CD4-positive, alpha-beta T cell treated with Interleukin-2 at 100 ng/mL for 4 hours (primary cell): ENCODE results near the gene CDCA8.
"Not testable (repeated sequence)": the region's sequence is repeated elsewhere in the genome, so short reads cannot be mapped to it uniquely, and the experiment has no call there.

ENCODE experiments used
- DNase-seq: peaks from one replicate; pipeline ENCODE4 v3.0.0-alpha.2; 2020; ENCODE audit warnings: low spot score

The CDCA8 gene

DNA sequence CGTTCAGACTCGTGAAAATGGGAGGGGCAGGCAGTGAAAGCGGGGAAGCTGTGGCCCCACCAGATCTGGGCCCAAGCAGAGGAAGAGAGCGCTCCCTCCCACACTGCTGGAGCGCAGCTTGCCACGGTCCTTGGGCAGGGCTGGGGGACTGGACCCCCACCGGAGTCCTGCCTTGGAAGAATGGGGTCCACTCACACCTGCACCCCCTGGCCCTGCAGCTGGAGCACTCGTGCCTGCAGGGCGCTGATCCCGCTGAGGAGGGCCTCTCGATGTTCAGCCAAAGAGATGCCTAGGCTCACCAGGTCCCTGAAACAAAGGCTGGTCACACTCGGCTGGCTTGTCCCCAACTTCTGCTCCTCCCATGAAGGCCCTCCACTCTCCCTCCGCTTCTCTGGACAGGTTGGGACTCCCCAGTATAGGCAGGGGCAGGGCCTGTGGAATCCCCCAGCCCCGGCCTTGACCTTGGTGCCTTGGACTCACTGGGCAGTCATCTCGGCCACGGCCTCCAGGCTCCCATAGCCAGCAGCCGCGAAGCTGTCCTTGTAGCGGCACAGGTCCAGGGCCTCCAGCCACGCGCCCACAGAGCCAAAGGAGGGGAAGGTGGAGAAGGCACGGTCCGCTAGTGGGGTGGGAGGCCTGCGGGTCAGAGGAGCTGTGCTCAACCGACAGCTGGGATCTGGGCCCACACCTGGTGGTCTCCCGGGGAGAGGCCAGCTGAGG lies 26.0 kb downstream of the CDCA8 start:
- DNase-seq: no peak

DNA sequence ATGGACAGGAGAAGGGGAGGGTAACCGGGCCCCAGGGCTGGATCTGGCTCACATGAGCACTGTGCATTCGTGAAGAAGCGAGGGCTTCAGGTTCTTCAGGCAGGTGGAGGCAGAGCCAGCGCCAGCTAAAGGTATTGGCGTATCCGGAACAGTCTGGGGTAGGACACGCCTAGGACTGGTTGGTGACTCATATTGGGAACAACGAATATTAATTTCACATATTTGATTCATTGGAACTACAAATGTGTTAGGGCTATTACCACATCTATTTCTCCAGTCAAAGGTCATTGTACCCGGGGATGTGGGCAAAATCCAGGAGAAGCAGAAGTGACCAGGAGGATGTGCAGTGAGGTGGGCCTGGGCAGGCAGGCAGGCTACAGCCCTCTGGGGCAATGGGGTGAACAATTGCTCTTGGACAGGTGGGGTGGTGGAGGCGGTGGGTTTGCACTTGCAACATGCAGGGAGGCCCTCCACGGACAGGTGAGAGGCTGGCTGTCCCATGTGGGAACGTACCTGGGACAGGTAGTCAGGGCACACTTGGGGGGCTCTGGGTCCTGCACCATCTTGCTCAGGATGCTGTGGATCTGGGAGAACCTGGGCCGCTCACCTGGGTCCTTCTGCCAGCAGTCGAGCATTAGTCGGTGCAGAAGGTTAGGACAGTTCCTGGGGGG lies 26.7 kb downstream of the CDCA8 start:
- no peak for DNase-seq

DNA sequence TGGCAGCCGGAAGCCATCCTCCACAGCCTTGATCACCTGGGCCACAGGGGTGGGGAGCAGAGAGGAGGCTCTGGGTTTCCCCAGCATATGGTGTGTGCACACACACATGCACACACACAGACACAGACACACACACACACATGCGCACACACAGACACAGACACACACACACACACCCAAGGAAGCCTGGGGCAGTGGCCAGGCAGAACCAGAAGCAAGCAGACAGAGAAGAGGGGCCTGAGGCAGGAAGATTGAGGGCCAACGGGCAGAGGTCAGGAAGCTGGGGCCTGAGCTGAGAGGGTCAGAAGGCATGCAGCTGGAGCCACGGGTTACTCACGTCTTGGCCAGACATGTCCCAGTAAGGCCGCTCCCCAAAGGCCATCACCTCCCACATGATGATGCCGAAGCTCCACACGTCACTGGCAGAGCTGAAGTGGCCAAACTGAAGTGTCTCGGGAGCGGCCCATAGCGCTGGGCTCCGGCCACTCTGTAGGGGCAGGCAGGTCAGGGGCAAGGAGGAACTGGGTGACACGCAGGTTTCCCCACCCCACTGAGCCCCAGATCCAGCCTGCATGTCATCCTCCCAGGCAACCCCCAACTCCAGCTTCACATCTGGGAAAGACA lies 27.4 kb downstream of the CDCA8 start:
- no peak for DNase-seq

DNA sequence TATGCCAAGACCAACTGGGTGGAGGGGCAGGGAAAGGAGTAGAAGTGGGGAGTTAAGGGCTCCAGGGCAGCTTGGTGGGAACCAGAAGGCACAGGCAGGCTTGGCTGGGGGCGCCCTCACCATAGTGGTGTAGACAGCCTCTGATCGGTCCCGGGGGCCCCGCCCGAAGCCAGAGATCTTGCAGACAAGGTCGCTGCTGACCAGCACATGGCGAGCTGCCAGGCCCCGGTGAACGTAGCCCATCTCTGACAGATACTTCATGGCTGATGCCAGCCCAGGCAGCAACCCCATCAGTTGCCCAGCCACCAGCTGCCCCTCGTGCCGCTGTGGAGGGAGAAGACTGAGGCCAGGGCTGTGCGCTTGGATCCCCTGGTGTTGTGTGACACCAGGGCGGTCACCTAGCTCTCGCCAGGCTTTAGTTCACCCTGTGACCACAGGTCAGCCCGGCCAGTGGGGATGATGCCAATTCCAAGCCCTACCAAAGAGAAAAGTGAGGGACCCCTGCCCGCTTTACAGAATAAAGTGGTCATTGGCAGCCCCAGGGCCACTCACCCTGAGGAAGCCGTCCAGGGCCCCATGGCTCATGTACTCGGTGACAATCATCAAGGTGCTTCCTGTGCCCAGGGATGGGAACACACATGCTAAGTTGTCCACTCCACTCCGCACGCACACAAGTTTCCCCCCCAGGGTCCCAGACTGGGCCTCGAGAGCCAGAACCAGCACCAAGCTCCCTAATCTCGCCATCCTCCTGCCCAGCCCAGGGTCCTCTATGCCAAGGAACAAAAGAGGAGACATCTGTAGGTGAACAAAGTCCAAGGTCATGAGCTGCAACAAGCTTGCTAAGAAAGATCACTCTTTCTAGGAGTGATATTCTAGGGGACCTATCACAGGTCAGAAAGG lies 28.2 kb downstream of the CDCA8 start:
- DNase-seq: no peak

DNA sequence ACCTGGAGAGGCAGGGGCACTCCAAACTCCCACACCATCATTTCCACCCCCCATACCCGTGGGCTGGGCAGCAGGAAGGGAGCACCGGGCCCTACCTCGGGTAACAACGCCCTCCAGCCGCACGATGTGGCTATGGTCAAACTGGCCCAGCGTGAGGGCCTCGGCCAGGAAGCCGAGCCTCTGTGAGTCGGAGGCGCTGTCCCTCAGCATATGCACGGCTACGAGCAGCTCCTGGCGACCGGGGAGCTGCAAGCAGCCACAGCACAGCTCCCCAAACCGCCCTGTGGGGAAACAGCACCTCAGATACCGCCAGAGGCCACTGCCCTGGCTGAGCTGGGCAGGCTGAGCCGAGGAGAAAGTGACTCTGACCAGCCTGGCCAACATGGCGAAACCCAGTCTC lies 29.2 kb downstream of the CDCA8 start:
- no peak for DNase-seq

DNA sequence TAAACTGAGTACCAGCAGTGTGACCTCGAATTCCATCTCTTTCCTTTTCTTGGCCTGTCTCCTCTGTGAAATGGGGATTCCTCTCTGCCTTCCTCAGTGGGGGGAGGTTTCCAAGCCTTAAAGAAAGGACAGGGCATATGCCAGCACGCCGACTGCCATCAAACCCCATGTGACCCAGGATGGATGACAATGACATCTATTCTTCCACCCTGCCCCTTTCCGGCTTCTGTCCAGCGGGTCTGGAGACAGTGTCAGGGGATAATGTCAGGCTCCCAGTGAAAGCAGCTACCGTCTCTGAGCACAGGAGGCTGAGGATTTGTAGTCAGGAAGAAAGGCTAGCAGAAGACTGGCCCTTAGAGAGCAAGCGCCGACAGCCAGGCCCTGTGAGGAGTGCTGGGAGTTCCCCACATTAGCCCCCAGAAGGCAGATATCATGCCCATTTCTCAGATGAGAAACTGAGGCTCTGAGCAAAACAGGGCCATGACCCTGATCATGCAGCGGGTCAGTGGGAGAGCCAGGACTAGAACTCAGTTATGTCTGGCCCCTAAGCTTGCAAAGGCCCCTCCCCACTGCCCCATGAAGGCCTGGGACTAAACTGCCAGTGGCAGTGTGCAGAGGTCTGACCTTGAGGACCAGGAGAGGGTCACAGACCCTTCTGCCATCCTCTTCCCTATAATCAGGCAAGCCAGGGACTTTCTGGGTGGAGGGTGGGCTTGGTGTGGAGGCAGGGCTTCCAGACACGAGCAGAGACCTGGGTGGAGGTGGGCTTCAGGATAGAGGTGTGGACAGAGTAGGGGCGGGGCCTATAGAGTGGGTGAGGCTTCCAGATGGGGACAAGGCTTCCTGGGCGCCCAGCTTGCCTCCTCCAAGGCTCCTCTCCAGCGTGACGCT lies 30.1 kb downstream of the CDCA8 start:
- no peak for DNase-seq

DNA sequence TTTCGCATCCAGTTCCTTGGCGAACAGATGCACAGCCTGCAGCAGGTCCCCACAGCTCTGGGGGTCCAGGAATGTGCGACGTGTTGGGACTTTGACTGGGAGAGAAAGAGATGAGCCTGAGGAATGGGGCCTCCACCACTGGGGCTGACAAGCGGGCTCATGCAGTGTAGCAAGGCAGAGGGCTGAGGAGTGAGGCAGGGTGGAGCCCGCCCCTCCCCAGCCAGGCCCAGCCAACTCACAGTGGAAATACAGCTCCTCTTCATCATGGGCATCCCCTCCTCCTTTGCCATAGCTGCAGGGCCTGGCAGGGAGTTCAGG lies 30.7 kb downstream of the CDCA8 start:
- DNase-seq: no peak

DNA sequence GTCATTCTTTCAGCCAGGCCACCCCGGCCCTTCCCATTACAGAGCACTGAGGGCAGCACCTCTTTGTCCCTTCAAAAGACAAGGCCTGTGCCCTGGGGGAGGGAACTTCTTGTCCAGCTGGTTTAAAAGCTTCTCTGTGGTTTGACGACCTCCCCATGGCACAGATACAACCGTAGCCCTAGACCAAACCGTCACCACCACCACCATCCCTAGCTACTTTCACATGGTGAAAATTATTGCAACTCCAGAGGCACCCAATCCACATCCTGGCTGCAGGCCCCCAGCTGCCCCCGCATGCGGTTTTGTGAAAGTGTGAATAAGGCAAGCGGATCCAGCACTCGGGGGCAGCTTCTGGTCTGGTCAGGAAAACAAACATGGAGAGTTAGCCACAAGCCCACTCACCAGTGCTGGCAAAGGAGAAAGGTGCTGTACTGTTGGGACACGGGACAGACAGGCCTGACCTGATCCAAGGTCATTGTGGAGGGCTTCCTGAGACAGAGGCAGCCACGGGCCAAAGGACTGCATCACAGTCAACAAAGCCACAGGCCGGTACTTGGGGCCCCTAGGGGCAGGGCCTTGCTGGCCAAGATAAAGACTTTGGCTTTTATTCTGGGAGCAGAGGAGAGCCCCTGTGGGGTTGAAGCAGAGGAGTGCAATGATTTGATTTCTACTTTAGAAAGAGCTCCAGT lies 31.2 kb downstream of the CDCA8 start:
- DNase-seq: no peak

DNA sequence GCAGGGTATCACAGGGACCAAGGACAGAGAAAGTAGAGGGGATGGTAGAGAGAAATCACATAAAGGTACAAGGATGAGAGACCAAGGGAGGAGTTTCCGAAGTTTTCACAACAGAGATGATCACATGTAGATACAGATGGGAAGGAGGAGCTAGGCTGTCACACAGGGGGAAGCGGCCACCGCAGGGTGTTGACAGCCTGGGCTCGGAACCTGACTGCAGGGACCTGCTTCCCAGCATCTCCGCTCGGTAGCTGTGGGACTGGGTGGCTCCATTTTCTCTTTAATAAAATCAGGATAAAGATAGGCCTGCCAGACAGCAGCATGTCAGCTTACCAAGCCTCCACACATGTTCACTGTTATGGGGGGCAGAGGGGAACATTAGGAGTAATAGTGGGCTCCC lies 32.3 kb downstream of the CDCA8 start:
- no peak for DNase-seq

DNA sequence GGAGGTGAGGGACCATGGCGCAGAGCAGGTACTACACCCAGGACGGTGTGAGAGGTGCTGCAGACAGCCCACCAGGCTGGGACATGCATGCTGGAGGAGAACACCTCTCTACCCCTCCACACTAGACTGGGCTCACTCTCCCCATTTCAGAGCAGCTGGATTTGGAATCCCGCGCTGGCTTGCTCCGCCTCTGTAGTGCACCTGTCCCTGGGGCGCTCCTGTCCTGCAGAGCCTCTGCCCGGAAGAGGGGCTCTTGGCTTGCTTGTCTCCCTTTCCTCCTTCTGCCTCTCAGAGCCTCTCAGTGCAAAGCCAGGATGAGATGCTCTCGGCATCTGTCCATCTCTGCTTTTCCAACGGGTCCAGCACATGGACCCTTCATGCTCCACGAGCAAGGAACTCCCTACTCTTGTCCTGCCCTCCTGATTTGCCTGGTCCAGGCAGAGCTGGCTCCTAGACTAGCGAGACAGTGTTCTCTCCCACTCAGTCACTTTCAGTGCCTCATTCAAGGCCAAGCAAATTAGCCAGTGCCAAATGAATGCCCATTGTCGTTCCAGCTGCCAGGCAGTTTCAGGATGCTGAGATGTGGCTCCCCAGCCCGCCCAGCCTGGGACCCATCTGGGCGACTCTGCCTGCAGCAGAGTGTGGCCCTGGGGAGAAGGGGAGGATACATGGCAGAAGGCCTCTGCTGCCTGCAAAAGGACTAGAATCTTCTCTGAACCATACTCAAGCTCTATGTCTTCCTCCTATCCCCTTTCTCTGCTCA lies 33.7 kb downstream of the CDCA8 start:
- DNase-seq: no peak

DNA sequence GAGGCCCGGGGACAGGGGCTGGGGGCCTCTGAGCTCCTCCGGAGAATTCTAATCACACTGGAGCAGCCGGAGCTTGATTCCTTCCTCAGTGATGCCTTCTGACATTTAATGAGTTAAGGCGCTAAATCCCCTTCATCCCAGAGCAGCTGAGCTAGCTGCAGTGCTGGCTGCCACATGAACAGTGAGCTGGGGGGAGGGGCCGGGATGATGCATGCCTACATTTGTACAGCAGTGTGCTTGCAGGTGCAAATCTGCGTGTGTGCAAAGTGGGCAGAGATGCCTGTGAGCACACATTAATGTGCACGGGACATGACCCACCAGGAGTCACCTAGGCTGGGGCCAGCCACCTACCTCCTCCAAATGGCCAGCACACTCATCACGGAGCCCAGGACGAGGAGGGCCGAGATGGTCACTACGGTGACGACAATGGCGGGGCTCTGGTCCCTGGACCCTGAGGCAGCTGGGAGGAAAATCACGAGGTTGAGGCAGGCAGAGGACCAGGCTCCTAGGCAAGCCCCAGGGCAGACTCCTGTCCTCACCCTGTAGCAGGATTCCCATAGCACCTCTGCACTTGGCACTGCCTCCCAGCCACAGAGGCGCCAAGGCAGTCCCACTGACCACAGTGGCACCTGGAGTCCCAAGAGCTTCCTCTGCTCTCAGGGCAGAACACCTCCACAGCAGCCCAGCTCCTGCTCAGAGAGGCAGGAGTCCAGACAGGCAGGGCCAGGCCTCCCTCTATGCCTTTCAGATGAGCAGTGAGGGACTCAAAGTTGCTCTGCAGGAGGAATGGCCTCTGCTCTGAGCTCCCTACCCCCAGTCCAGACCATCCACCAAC lies 34.7 kb downstream of the CDCA8 start:
- no peak for DNase-seq

DNA sequence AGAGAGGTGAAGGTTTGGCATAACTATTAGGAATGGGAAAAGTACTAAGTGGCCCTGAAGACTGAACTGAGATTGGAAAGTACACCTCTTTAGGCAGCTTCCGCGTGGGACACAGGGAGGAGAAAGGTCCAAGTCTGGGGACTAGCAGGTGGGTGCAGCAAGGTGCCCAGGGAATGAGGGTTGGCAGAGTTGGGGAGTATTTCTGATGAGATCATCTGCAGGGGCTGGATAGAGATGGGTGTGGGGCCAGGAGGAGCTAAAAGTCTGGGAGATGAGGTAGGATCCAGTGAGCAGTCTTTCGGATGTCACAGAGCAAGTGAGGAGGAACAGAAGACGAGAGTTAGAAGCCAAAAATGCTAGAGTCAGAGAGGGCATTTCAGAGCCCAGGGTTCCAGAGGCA lies 36.1 kb downstream of the CDCA8 start:
- DNase-seq: no peak

DNA sequence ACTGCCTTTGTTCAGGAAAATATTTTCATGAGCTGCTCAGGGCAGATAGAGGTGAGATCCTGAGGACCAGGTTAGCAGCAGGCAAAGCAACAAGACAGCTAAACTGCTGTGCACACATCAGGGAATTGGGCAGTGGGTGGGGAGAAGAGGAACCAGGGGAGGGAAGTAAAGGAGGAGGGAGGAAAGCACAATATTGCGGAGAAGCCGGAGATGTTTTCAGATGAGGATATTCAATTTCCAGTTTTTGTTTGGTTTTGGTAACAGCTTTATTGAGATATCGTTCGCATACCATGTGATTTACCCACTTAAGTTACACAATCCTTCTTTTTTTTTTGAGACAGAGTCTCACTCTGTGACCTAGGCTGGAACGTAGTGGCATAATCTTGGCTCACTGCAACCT lies 38.1 kb downstream of the CDCA8 start:
- no peak for DNase-seq

DNA sequence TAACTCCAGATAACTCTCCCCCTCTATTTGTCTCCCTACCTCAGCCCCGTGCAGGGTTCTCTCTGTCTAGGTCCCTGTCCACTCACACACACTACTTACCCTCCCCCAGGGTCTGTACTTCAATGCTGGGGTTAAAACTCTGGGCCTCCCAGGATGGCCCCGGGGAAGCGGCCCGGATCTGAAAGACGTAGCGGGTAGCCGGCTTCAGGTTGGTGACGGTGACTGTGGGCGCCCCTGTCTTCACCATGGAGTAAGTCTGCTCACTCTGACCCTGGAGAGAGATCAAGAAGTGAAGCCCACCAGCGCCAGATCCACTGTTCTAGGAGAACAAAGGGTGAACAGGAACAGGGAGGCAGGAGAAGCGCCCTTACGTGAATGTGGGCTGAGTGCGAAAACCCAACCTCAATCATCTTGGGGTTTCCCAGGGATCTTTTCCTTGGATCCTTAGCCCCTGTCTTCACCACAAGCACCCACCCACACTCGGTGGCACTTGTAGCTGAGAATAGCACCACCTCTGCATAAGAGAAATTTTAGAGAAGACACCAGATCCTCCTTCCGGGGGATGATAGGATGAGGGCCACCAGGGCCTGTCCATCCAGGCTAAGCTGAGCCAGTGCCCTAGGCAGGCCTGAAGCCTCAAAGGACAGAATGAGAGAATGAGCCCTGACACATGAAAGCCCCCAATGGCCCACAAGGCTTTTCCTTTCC lies 39.1 kb downstream of the CDCA8 start:
- DNase-seq: no peak

DNA sequence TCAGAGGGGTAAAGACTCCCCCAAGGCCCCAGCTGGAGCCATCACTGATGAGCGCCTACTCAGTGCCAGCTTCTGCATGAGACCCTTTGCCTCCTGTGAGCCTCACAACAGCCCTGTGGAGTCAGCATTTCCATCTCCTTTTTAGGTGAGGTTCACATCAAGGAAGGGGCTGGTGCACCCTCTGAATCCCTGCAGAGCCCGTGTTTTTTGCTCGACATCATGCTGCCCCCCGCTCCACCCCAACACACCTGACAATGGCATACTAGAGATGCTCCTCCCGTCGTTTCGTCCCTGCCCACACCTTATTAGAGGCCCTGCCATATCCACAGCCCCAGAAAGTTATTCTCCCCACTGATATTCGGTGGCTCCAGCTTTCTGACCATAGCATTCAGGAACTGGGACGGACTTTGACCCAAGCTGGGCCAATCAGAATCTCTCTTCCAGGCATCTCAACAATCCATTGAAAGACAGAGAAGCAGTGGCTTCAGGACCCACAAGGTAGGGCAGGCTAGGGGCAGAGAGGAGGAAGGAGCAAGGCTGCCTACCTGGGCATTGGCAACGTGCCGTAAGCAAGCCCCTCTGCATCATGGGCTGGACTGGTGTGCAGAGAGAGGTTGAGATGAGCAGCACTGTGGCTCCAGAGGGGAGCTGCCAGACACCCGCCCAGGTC lies 39.9 kb downstream of the CDCA8 start:
- DNase-seq: no peak

DNA sequence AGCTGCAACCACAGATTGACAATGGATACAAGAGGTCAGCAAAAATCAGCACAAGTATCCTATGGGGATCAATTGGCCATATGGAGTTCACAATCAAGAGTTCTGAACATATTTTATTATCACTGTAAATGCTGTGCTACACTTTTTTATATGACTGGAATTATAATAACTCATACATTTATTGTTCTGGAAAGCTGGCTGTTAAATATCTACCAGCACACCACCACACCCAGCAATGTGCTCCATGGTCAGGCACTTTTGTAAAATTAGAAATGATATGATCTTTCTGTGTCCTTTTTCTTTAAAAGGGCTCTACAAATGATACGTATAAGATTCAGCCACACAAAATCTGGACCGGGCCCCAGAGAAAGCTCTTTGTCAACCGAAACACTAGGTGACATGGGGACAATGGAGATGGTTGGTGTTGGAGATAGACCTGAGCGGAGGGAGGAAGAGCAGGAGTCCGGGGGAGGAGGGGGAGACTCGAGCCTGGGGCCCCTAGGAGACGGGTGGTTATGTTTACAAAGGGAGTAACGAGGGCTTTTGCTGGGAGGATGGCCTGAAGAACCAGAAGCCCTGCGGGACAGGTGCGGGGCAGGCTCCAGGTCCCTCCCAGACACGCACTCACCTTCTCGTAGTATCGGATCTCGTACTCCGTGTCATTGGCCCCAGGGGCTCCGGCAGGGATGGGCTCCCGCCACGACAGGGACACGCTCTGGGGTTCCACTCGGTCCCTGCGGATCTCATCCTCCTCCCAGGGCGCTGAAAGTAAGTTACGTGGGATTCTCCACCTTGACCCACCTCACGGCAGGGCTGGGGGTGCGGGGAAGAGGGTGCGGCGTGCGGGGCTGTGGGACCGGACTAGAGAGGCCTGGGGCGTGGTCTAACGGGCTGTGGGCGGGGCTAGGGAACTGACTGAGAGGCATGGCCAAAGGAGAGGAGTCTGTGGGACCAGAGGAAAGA lies 42.6 kb downstream of the CDCA8 start:
- DNase-seq: no peak

DNA sequence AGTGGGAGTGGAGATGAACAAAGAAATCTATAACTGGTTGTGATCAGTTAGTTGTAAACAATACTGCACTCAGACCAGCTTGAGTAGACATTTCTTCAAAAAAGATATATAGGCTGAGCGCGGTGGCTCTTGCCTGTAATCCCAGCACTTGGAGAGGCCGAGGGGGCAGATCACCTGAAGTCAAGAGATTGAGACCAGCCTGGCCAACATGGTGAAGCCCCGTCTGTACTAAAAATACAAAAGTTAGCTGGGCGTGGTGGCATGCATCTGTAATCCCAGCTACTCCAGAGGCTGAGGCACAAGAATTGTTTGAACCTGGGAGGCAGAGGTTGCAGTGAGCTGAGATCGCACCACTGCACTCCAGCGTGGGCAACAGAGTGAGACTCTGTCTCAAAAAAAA lies 45.7 kb downstream of the CDCA8 start:
- DNase-seq: not testable (repeated sequence)
